IMR-90 (cell line): ENCODE data around the gene DDX39A.

Experiments
- BHLHE40 ChIP-seq: fragments of 150-350 bp; IDR thresholded peaks from 2 replicates; pipeline ENCODE4 v1.6.1; 2016; ENCODE audit warnings: mild to moderate bottlenecking, low read depth, low read length
- CEBPB ChIP-seq: IDR thresholded peaks from 2 replicates; pipeline ENCODE4 v1.6.1; 2012; ENCODE audit warnings: low read depth, low read length, improper control_type of control experiment
- CHD1 ChIP-seq: IDR thresholded peaks from 2 replicates; pipeline ENCODE4 v1.6.1; 2012; ENCODE audit warnings: low read depth, low read length, improper control_type of control experiment
- CTCF ChIP-seq: conservative IDR thresholded peaks from 2 replicates; pipeline ENCODE4 v1.5.1; 2012; ENCODE audit warnings: mild to moderate bottlenecking, low read depth, low read length, improper control_type of control experiment
- FOS ChIP-seq: fragments of 150-350 bp; IDR thresholded peaks from 2 replicates; pipeline ENCODE4 v1.6.1; 2016; ENCODE audit warnings: low read depth, low read length
- MAFK ChIP-seq: IDR thresholded peaks from 2 replicates; pipeline ENCODE4 v1.6.1; 2012; ENCODE audit warnings: low read depth, low read length, improper control_type of control experiment
- MAZ ChIP-seq: IDR thresholded peaks from 2 replicates; pipeline ENCODE4 v1.6.1; 2012; ENCODE audit warnings: low read depth, mild to moderate bottlenecking, low read length, improper control_type of control experiment, moderate library complexity, borderline replicate concordance
- POLR2A ChIP-seq: IDR thresholded peaks from 2 replicates; pipeline ENCODE4 v1.6.1; 2012; ENCODE audit warnings: mild to moderate bottlenecking, low read depth, low read length
- RAD21 ChIP-seq: IDR thresholded peaks from 2 replicates; pipeline ENCODE4 v1.6.1; 2012; ENCODE audit warnings: low read length, improper control_type of control experiment
- SMC3 ChIP-seq: fragments of 150-350 bp; IDR thresholded peaks from 2 replicates; pipeline ENCODE4 v1.6.1; 2016; ENCODE audit warnings: low read depth, mild to moderate bottlenecking, antibody characterized with exemption, low read length, moderate library complexity

GRCh38 chr19:14394167-14394566 is 25.0 kb downstream of the DDX39A start:
- no peak for TF ChIP-seq CTCF
- no peak for TF ChIP-seq MAFK
- TF ChIP-seq POLR2A: no peak
- TF ChIP-seq RAD21: no peak
- TF ChIP-seq SMC3: no peak
- TF ChIP-seq CEBPB: no peak
- TF ChIP-seq CHD1: no peak
- TF ChIP-seq FOS: no peak
- no peak for TF ChIP-seq BHLHE40
- no peak for TF ChIP-seq MAZ
